OCI-LY7 (cell line): ENCODE measurements around the gene CCL25.

ENCODE experiments used
- CTCF ChIP-seq: fragments of 200-600 bp; sonication (generic); conservative IDR thresholded peaks from 2 replicates; pipeline ENCODE4 v1.5.1; 2014; ENCODE audit warnings: mild to moderate bottlenecking, antibody characterized with exemption, low read length, moderate library complexity, mixed read lengths
- EZH2phosphoT487 ChIP-seq: fragments of 200-600 bp; sonication (generic); IDR thresholded peaks from 2 replicates; pipeline ENCODE4 v1.6.1; 2018; ENCODE audit warnings: low read depth, borderline replicate concordance, mild to moderate bottlenecking, mixed run types, antibody characterized with exemption, low read length, moderate library complexity, mixed read lengths

GRCh38 chr19:8005534-8006256 lies 46.9 kb upstream of the CCL25 start, which contains the start of gene ELAVL1:
- no peak for TF ChIP-seq CTCF
- TF ChIP-seq EZH2phosphoT487 = no peak
